Measurements from ENCODE around the gene D2HGDH.

The D2HGDH gene

DNA sequence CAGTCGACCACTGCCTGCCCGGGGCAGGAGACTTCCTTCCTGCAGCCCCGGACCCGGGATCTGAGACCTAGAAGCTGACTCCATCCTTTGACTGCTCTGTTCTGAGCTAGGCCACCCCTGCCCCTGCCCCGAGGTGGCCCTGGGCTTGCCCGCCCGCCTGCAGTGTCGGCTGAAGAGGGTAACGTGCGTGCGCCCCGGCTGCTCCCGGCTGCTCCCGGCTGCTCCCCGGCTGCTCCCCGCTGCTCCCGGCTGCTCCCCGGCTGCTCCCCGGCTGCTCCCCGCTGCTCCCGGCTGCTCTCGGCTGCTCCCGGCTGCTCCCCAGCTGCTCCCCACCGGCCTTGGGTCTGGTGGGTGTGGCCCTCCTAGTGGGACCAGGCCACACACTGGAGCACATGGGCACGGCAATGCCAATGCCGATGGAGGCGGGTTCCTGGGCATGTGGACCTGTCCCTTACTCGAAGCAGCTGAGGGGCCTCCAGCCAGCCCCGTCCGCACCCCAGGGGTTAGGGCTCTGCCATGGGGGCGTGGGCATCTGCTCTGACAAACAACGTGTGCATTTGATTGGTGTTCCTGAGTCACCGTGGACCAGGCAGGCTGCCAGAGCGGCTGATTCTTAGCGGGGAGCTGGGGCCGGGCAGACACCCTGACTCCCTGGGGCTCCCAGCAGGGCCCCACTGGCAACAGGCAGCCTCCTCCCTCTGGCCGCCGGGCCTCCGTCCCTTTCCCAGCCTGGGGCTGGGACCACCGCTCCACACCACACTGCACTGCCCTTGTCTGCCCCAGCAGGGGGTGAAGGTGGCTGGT lies 40.2 kb downstream of the D2HGDH start:
- Histone ChIP-seq H2AFZ (ENCODE audit: low read depth, low read length) (no peak overlapping the region), H4K8ac (ENCODE audit: low read length) (no peak overlapping the region), H3K23ac (ENCODE audit: low read length in 2 of 2) (no peak overlapping the region), H3K4ac (ENCODE audit: low read depth in 1 of 2, low read length in 2 of 2) (no peak overlapping the region), H4K91ac (ENCODE audit: low read length) (no peak overlapping the region), H3K18ac (ENCODE audit: low read depth in 1 of 2, low read length in 2 of 2) (no peak overlapping the region), H3K4me3 (ENCODE audit: insufficient read depth in 1 of 2, low read depth in 1 of 2, low read length in 2 of 2) (peak overlapping the region in 1 of 2 experiments; percentile 44), H2BK5ac (ENCODE audit: low read depth, low read length, poor library complexity, severe bottlenecking) (no peak overlapping the region), H3K36me3 (ENCODE audit: control insufficient read depth in 1 of 2, insufficient read depth in 2 of 2, low read depth in 1 of 2, low read length in 2 of 2) (peaks cover 0 to 9% of the 10 kb centered on the region in 2 experiments), H3K27me3 (ENCODE audit: control insufficient read depth in 1 of 2, insufficient read depth in 1 of 2, low read length in 2 of 2) (peaks cover 0 to 57% of the 10 kb centered on the region in 2 experiments), H2BK120ac (ENCODE audit: low read depth, low read length) (no peak overlapping the region), H3K4me1 (ENCODE audit: control insufficient read depth, insufficient read depth, low read depth, low read length) (peaks cover 54% of the 10 kb centered on the region), H3K4me2 (ENCODE audit: low read length, poor library complexity, severe bottlenecking) (peak overlapping the region; percentile 45), H3K79me1 (replicated peaks; ENCODE audit: low read length, poor library complexity, severe bottlenecking) (no peaks in the 10 kb centered on the region), H2AK5ac (ENCODE audit: low read length, severe bottlenecking) (no peak overlapping the region), H2BK15ac (ENCODE audit: low read depth, poor library complexity, severe bottlenecking) (no peak overlapping the region), H3K9ac (ENCODE audit: low read length) (no peak overlapping the region), H3K14ac (ENCODE audit: low read length in 2 of 2) (no peak overlapping the region), H3K27ac (ENCODE audit: low read length, poor library complexity, severe bottlenecking) (no peak overlapping the region), H2BK12ac (ENCODE audit: low read length in 2 of 2) (no peak overlapping the region), H3K9me3 (ENCODE audit: control insufficient read depth, low read length) (no peaks in the 10 kb centered on the region)
- peak; percentile 20 for DNase-seq
- WGBS: 85% methylated on average over 37 of the region's 40 CpGs

DNA sequence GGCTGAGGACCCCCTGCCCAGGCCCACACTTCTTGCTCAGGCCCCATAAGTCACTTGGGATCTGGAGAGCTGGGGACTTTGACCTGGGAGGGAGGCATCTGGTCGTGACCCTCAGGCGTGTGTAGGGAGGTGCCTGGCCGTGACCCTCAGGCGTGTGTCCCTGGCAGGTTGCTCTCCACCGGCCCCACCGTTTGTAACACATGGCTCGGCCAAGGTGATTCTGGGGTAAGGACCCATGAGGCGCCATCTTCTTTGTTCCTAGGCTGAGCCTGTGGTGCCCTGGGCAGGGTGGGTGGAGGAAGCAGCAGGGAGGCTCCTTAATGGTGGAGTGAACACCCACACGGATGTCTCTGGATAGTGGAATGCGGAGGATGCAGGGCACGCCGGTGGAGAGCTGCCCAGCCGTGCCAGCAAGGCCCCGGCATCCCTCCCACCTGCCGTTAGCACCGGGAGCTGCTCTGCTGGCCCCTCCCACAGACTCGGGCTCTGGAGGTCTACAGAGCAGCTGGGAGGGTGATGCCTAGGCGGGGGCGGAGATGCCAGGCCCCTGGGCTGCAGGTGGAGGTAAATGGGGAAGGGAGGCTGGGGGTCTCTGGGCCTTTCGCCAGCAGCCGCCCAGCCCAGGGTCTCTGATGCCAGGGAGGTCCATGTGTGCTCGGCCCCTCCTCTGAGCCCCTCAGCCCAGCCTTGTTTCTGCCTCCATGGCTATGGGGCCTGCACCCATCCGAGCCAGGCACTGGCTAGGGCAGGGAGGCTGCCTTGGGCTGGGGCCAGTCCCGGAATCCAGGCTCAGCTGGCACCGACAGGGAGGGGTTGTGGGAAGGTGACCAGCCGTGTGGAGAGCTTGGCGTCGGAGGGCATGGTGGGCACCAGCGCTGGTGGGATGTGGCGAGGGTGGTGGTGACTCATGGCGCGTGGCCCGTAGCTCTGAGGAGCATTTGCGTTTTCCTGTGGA lies 41.1 kb downstream of the D2HGDH start:
- Histone ChIP-seq H2BK120ac (ENCODE audit: low read depth, low read length) (no peak overlapping the region), H3K4me2 (ENCODE audit: low read length, poor library complexity, severe bottlenecking) (peak overlapping the region; percentile 17), H3K79me1 (replicated peaks; ENCODE audit: low read length, poor library complexity, severe bottlenecking) (no peaks in the 10 kb centered on the region), H4K91ac (ENCODE audit: low read length) (peak overlapping the region; percentile 11), H2AFZ (ENCODE audit: low read depth, low read length) (no peak overlapping the region), H2BK12ac (ENCODE audit: low read length in 2 of 2) (no peak overlapping the region), H3K23ac (ENCODE audit: low read length in 2 of 2) (no peak overlapping the region), H3K14ac (ENCODE audit: low read length in 2 of 2) (no peak overlapping the region), H4K8ac (ENCODE audit: low read length) (no peak overlapping the region), H3K36me3 (ENCODE audit: control insufficient read depth in 1 of 2, insufficient read depth in 2 of 2, low read depth in 1 of 2, low read length in 2 of 2) (peaks cover 0 to 9% of the 10 kb centered on the region in 2 experiments), H3K9ac (ENCODE audit: low read length) (no peak overlapping the region), H3K4ac (ENCODE audit: low read depth in 1 of 2, low read length in 2 of 2) (no peak overlapping the region), H3K27ac (ENCODE audit: low read length, poor library complexity, severe bottlenecking) (no peak overlapping the region), H3K4me3 (ENCODE audit: insufficient read depth in 1 of 2, low read depth in 1 of 2, low read length in 2 of 2) (peak overlapping the region in 1 of 2 experiments; percentile 44), H3K18ac (ENCODE audit: low read depth in 1 of 2, low read length in 2 of 2) (no peak overlapping the region), H2AK5ac (ENCODE audit: low read length, severe bottlenecking) (no peak overlapping the region), H3K9me3 (ENCODE audit: control insufficient read depth, low read length) (peaks cover under 1% of the 10 kb centered on the region), H2BK5ac (ENCODE audit: low read depth, low read length, poor library complexity, severe bottlenecking) (no peak overlapping the region), H2BK15ac (ENCODE audit: low read depth, poor library complexity, severe bottlenecking) (no peak overlapping the region), H3K27me3 (ENCODE audit: control insufficient read depth in 1 of 2, insufficient read depth in 1 of 2, low read length in 2 of 2) (peaks cover 0 to 53% of the 10 kb centered on the region in 2 experiments), H3K4me1 (ENCODE audit: control insufficient read depth, insufficient read depth, low read depth, low read length) (peaks cover 46% of the 10 kb centered on the region)
- 90% methylated on average over 34 of the region's 34 CpGs for WGBS
- no peak for DNase-seq

DNA sequence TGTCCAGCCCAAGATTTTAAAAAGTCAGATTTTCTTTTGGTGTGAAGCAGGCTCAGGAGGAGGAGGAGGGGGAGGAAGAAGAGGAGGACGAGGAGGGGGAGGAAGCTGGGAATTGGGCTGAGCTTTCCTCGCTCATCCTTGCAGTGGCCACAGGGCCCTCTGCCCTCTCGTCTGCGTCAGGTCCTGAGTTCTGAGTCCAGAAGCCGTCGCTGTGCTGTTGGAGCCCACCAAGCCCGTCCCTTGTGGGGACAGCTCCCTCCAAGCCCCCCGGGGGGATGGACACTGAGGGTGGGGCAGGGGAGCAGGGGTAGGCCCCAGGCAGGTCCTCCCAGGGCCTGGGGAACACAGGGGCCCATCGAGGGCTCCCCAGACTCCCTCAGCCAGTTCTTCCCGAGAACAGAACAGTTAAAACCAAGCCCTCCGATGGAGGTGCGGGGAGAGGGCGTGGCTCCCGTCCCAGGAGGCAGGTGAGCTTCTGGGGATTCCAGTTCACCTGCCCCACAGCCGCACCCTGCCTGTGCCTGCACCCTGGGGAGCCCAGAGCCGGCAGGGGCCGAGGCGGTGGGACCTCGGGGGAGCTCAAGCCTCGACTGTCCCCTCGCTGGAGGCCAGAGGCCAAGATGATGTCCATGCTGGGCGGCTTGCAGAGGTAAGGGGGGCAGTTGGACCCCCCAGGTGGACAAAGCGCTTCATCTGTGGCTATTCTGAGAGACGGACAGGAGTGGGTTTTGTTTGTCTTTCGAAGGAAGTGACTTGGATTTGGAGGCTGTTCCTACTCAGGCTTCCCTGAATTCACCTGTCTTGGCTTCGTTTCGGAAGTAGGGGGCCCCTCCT lies 42.1 kb downstream of the D2HGDH start, which contains the start of gene GAL3ST2:
GAL3ST2 (plus strand) TSS at position 487 of the 834 bp plus-strand sequence; CDS start at position 621, 134 bp downstream.
- Histone ChIP-seq H4K8ac (ENCODE audit: low read length) (no peak within 1 kb of the TSS), H3K4me1 (ENCODE audit: control insufficient read depth, insufficient read depth, low read depth, low read length) (peaks cover 36% of the 10 kb centered on the region), H3K18ac (ENCODE audit: low read depth in 1 of 2, low read length in 2 of 2) (no peak within 1 kb of the TSS), H4K91ac (ENCODE audit: low read length) (peak within 1 kb of the TSS; percentile 11), H3K79me1 (replicated peaks; ENCODE audit: low read length, poor library complexity, severe bottlenecking) (no peaks in the 10 kb centered on the region), H3K4ac (ENCODE audit: low read depth in 1 of 2, low read length in 2 of 2) (no peak within 1 kb of the TSS), H3K4me2 (ENCODE audit: low read length, poor library complexity, severe bottlenecking) (no peak within 1 kb of the TSS), H2AK5ac (ENCODE audit: low read length, severe bottlenecking) (no peak within 1 kb of the TSS), H3K27me3 (ENCODE audit: control insufficient read depth in 1 of 2, insufficient read depth in 1 of 2, low read length in 2 of 2) (peaks cover 0 to 49% of the 10 kb centered on the region in 2 experiments), H3K27ac (ENCODE audit: low read length, poor library complexity, severe bottlenecking) (no peak within 1 kb of the TSS), H3K4me3 (ENCODE audit: insufficient read depth in 1 of 2, low read depth in 1 of 2, low read length in 2 of 2) (no peak within 1 kb of the TSS), H3K9me3 (ENCODE audit: control insufficient read depth, low read length) (peaks cover 9% of the 10 kb centered on the region), H2AFZ (ENCODE audit: low read depth, low read length) (no peak within 1 kb of the TSS), H2BK120ac (ENCODE audit: low read depth, low read length) (no peak within 1 kb of the TSS), H2BK15ac (ENCODE audit: low read depth, poor library complexity, severe bottlenecking) (no peak within 1 kb of the TSS), H3K23ac (ENCODE audit: low read length in 2 of 2) (no peak within 1 kb of the TSS), H3K36me3 (ENCODE audit: control insufficient read depth in 1 of 2, insufficient read depth in 2 of 2, low read depth in 1 of 2, low read length in 2 of 2) (peaks cover 0 to 4% of the 10 kb centered on the region in 2 experiments), H3K14ac (ENCODE audit: low read length in 2 of 2) (no peak within 1 kb of the TSS), H2BK5ac (ENCODE audit: low read depth, low read length, poor library complexity, severe bottlenecking) (no peak within 1 kb of the TSS), H3K9ac (ENCODE audit: low read length) (no peak within 1 kb of the TSS), H2BK12ac (ENCODE audit: low read length in 2 of 2) (no peak within 1 kb of the TSS)
- 81% methylated on average over 27 of the region's 27 CpGs for WGBS
- no peak for DNase-seq
